ENCODE results near the gene MGAT4A. TPM values are rescaled to one million over a fixed set of nuclear protein-coding genes. Genes with fewer than 3 reads are reported as not detected.

Gene MGAT4A
- total and polyA plus RNA-seq, 9 donors = 3.0 to 7.5 (median 3.9) TPM

GRCh38 chr2:98704499-98705332, 26.2 kb downstream of the MGAT4A start:
- DNase-seq = no peak
- 81% methylated on average over 6 of the region's 9 CpGs for WGBS (ENCODE audit: insufficient coverage)
- Histone ChIP-seq H3K4me1 (ENCODE audit: control insufficient read depth, insufficient read depth, low read length) (peaks cover 11% of the 10 kb centered on the region), H3K36me3 (ENCODE audit: control insufficient read depth, insufficient read depth, low read length) (no peaks in the 10 kb centered on the region), H3K4me3 (ENCODE audit: low read length) (no peak overlapping the region), H3K9me3 (replicated peaks; ENCODE audit: control insufficient read depth, low read depth, low read length) (no peaks in the 10 kb centered on the region), H3K27ac (ENCODE audit: low read length) (no peak overlapping the region), H3K27me3 (ENCODE audit: control insufficient read depth, insufficient read depth, low read length) (no peaks in the 10 kb centered on the region)

- WGBS (ENCODE audit: insufficient coverage) = no CpG with 5 or more reads among the region's 5 CpGs
- no peak overlapping the region for H3K27ac ChIP-seq (ENCODE audit: low read length)
- DNase-seq = no peak
Measured at GRCh38 chr2:98703738-98704137, 27.2 kb downstream of the MGAT4A start.

GRCh38 chr2:98702858-98703620, 27.9 kb downstream of the MGAT4A start:
- H3K4me1 ChIP-seq (ENCODE audit: control insufficient read depth, insufficient read depth, low read length) = peaks cover 9% of the 10 kb centered on the region
- WGBS (ENCODE audit: insufficient coverage) = 44% methylated on average over 1 of the region's 6 CpGs

More at GRCh38 chr2:98703738-98704137, 27.2 kb downstream of the MGAT4A start:
- Histone ChIP-seq H3K4me1 (ENCODE audit: control insufficient read depth, insufficient read depth, low read length) (peaks cover 9% of the 10 kb centered on the region), H3K27me3 (ENCODE audit: control insufficient read depth, insufficient read depth, low read length) (no peaks in the 10 kb centered on the region), H3K4me3 (ENCODE audit: low read length) (no peak overlapping the region), H3K9me3 (replicated peaks; ENCODE audit: control insufficient read depth, low read depth, low read length) (no peaks in the 10 kb centered on the region), H3K36me3 (ENCODE audit: control insufficient read depth, insufficient read depth, low read length) (no peaks in the 10 kb centered on the region)

GRCh38 chr2:98702127-98702802, 28.7 kb downstream of the MGAT4A start:
- Histone ChIP-seq H3K27me3 (ENCODE audit: control insufficient read depth, insufficient read depth, low read length) (no peaks in the 10 kb centered on the region), H3K4me1 (ENCODE audit: control insufficient read depth, insufficient read depth, low read length) (peaks cover 9% of the 10 kb centered on the region), H3K36me3 (ENCODE audit: control insufficient read depth, insufficient read depth, low read length) (no peaks in the 10 kb centered on the region), H3K9me3 (replicated peaks; ENCODE audit: control insufficient read depth, low read depth, low read length) (no peaks in the 10 kb centered on the region), H3K27ac (ENCODE audit: low read length) (no peak overlapping the region), H3K4me3 (ENCODE audit: low read length) (no peak overlapping the region)
- WGBS (ENCODE audit: insufficient coverage) = 60% methylated on average over 5 of the region's 8 CpGs
- no peak for DNase-seq

More at GRCh38 chr2:98702858-98703620, 27.9 kb downstream of the MGAT4A start:
- no peaks in the 10 kb centered on the region for H3K36me3 ChIP-seq (ENCODE audit: control insufficient read depth, insufficient read depth, low read length)
- H3K9me3 ChIP-seq (replicated peaks; ENCODE audit: control insufficient read depth, low read depth, low read length) = no peaks in the 10 kb centered on the region
- peak; percentile 83 for DNase-seq
- H3K27ac ChIP-seq (ENCODE audit: low read length) = no peak overlapping the region
- H3K4me3 ChIP-seq (ENCODE audit: low read length) = no peak overlapping the region
- no peaks in the 10 kb centered on the region for H3K27me3 ChIP-seq (ENCODE audit: control insufficient read depth, insufficient read depth, low read length)

- DNase-seq = peak; percentile 15
- Histone ChIP-seq H3K27ac (ENCODE audit: low read length) (no peak overlapping the region), H3K9me3 (replicated peaks; ENCODE audit: control insufficient read depth, low read depth, low read length) (no peaks in the 10 kb centered on the region), H3K4me1 (ENCODE audit: control insufficient read depth, insufficient read depth, low read length) (peaks cover 9% of the 10 kb centered on the region), H3K36me3 (ENCODE audit: control insufficient read depth, insufficient read depth, low read length) (no peaks in the 10 kb centered on the region), H3K27me3 (ENCODE audit: control insufficient read depth, insufficient read depth, low read length) (no peaks in the 10 kb centered on the region), H3K4me3 (ENCODE audit: low read length) (no peak overlapping the region)
- no CpG with 5 or more reads among the region's 1 CpG for WGBS (ENCODE audit: insufficient coverage)
Measured at GRCh38 chr2:98701230-98701629, 29.7 kb downstream of the MGAT4A start.

- H3K9me3 ChIP-seq (replicated peaks; ENCODE audit: control insufficient read depth, low read depth, low read length) = no peaks in the 10 kb centered on the region
- no peaks in the 10 kb centered on the region for H3K36me3 ChIP-seq (ENCODE audit: control insufficient read depth, insufficient read depth, low read length)
- H3K4me1 ChIP-seq (ENCODE audit: control insufficient read depth, insufficient read depth, low read length) = peaks cover 9% of the 10 kb centered on the region
- H3K27me3 ChIP-seq (ENCODE audit: control insufficient read depth, insufficient read depth, low read length) = no peaks in the 10 kb centered on the region
- no peak overlapping the region for H3K27ac ChIP-seq (ENCODE audit: low read length)
- no peak overlapping the region for H3K4me3 ChIP-seq (ENCODE audit: low read length)
- 100% methylated on average over 2 of the region's 6 CpGs for WGBS (ENCODE audit: insufficient coverage)
- DNase-seq = no peak
Measured at GRCh38 chr2:98698896-98699295, 32.0 kb downstream of the MGAT4A start.

GRCh38 chr2:98697651-98698337, 33.1 kb downstream of the MGAT4A start:
- Histone ChIP-seq H3K36me3 (ENCODE audit: control insufficient read depth, insufficient read depth, low read length) (no peaks in the 10 kb centered on the region), H3K4me3 (ENCODE audit: low read length) (no peak overlapping the region), H3K4me1 (ENCODE audit: control insufficient read depth, insufficient read depth, low read length) (peaks cover 9% of the 10 kb centered on the region), H3K9me3 (replicated peaks; ENCODE audit: control insufficient read depth, low read depth, low read length) (no peaks in the 10 kb centered on the region), H3K27me3 (ENCODE audit: control insufficient read depth, insufficient read depth, low read length) (no peaks in the 10 kb centered on the region), H3K27ac (ENCODE audit: low read length) (no peak overlapping the region)
- no peak for DNase-seq
- WGBS (ENCODE audit: insufficient coverage) = 80% methylated on average over 1 of the region's 5 CpGs

GRCh38 chr2:98696200-98696599, 34.7 kb downstream of the MGAT4A start:
- DNase-seq = peak; percentile 71
- no peak overlapping the region for H3K4me3 ChIP-seq (ENCODE audit: low read length)
- WGBS (ENCODE audit: insufficient coverage) = no CpG with 5 or more reads among the region's 4 CpGs
- no peaks in the 10 kb centered on the region for H3K9me3 ChIP-seq (replicated peaks; ENCODE audit: control insufficient read depth, low read depth, low read length)
- H3K27me3 ChIP-seq (ENCODE audit: control insufficient read depth, insufficient read depth, low read length) = no peaks in the 10 kb centered on the region
- H3K27ac ChIP-seq (ENCODE audit: low read length) = no peak overlapping the region
- no peaks in the 10 kb centered on the region for H3K4me1 ChIP-seq (ENCODE audit: control insufficient read depth, insufficient read depth, low read length)
- no peaks in the 10 kb centered on the region for H3K36me3 ChIP-seq (ENCODE audit: control insufficient read depth, insufficient read depth, low read length)

- H3K4me1 ChIP-seq (ENCODE audit: control insufficient read depth, insufficient read depth, low read length) = no peaks in the 10 kb centered on the region
- no peak for DNase-seq
Measured at GRCh38 chr2:98695255-98695654, 35.7 kb downstream of the MGAT4A start.

More at GRCh38 chr2:98695255-98695654, 35.7 kb downstream of the MGAT4A start:
- Histone ChIP-seq H3K27ac (ENCODE audit: low read length) (no peak overlapping the region), H3K27me3 (ENCODE audit: control insufficient read depth, insufficient read depth, low read length) (no peaks in the 10 kb centered on the region), H3K36me3 (ENCODE audit: control insufficient read depth, insufficient read depth, low read length) (no peaks in the 10 kb centered on the region), H3K4me3 (ENCODE audit: low read length) (no peak overlapping the region), H3K9me3 (replicated peaks; ENCODE audit: control insufficient read depth, low read depth, low read length) (no peaks in the 10 kb centered on the region)
- WGBS (ENCODE audit: insufficient coverage) = 88% methylated on average over 2 of the region's 3 CpGs
